ENCODE results near the gene RPL32.

- TF ChIP-seq POLR2AphosphoS5 (IDR thresholded peaks at IDR 0.05; ENCODE audit: low read depth, low read length) (no peak), EGR1 (IDR thresholded peaks at IDR 0.05; ENCODE audit: low read depth) (no peak), YY1 (IDR thresholded peaks at IDR 0.05; ENCODE audit: extremely low read depth, insufficient replicate concordance, low read depth, low read length) (no peak)
These were observed 44.8 kb upstream of the RPL32 start for GRCh38 chr3:12886106-12886679.
